K562 (cell line): ENCODE results near the gene RAPSN. TPM values are rescaled to one million over a fixed set of nuclear protein-coding genes. Genes with fewer than 3 reads are reported as not detected.
A peak's percentile ranks its signal among the peaks of the same experiment; 100 is the strongest.

Experiments
- BCOR ChIP-seq: fragments of 450-650 bp; IDR thresholded peaks from 2 replicates; pipeline ENCODE4 v1.6.1; 2016
- GTF2A2 ChIP-seq: IDR thresholded peaks from 2 replicates; pipeline ENCODE4 v1.6.1; 2016; ENCODE audit warnings: mild to moderate bottlenecking, missing genetic modification characterization, missing compliant biosample characterization
- KAT2B ChIP-seq: IDR thresholded peaks from one replicate; pipeline ENCODE4 v1.6.1; 2012; ENCODE audit warnings: low read depth, mild to moderate bottlenecking, control low read depth, inconsistent platforms, low read length, moderate library complexity
- MEIS2 ChIP-seq: fragments of 450-650 bp; IDR thresholded peaks from 2 replicates; pipeline ENCODE4 v1.6.1; 2014; ENCODE audit warnings: mild to moderate bottlenecking; ENCODE audit not compliant: partially characterized antibody
- POU5F1 ChIP-seq: fragments of 150-350 bp; IDR thresholded peaks from 2 replicates; pipeline ENCODE4 v1.6.1; 2014; ENCODE audit warnings: borderline replicate concordance, low read length, low read depth, mild to moderate bottlenecking; ENCODE audit not compliant: partially characterized antibody
- ZNF766 ChIP-seq: fragments of 200-800 bp; sonication (Bioruptor generic); conservative IDR thresholded peaks from 2 replicates; pipeline ENCODE4 v1.6.1; 2016; ENCODE audit warnings: missing genetic modification characterization, missing compliant biosample characterization
- polyA plus RNA-seq, 8 experiments: library from polyadenylated mRNA; depleted of rRNA in 4 of 8; stranded (reverse) in 5 of 8; unstranded in 3 of 8; fragments of >200 nt; fragmentation: Nextera tagmentation in 2 of 8; fragmentation: Illumina TruSeq in 1 of 8; extraction: Ambion mirVana in 2 of 8; extraction: Trizol in 1 of 8; gene quantifications; 2 replicates each; pipeline versions ENCODE4 v1.2.1 to v1.2.3, GENCODE V29; 2011 to 2014; ENCODE audit warnings: inconsistent platforms in 1 of 8, missing spikeins in 1 of 8
- total RNA-seq, 7 experiments: library from RNA; depleted of rRNA in 6 of 7; stranded (reverse); fragments of >200 nt in 6 of 7; fragmentation: Illumina TruSeq in 2 of 7; extraction: Trizol in 2 of 7; gene quantifications; 2 replicates each; pipeline versions ENCODE4 v1.2.1 to v1.2.3, GENCODE V29; 2011 to 2021; ENCODE audit warnings: low replicate concordance in 1 of 7
- TF ChIP-seq, protein P1 (sequence below): fragments of 250-450 bp; sonication (Bioruptor Pico); IDR thresholded peaks from 2 replicates; pipeline ENCODE4 v1.9.0; 2021; ENCODE audit warnings: mild to moderate bottlenecking, inconsistent platforms
- TF ChIP-seq, protein P2 (sequence below): fragments of 450-650 bp; formaldehyde crosslinking; IDR thresholded peaks from 2 replicates; pipeline ENCODE4 v1.4.0; 2020; ENCODE audit warnings: mild to moderate bottlenecking
- TF ChIP-seq, protein P3 (sequence below): fragments of 450-650 bp; IDR thresholded peaks from 2 replicates; pipeline ENCODE4 v1.6.1; 2016; ENCODE audit warnings: low read depth, mild to moderate bottlenecking, moderate library complexity
- TF ChIP-seq, protein P4 (sequence below): sonication (generic); formaldehyde crosslinking; IDR thresholded peaks from 2 replicates; pipeline ENCODE4 v1.8.1; 2023; ENCODE audit warnings: mild to moderate bottlenecking, missing genetic modification reagents

RAPSN gene
- total and polyA plus RNA-seq, 9 of the 15 experiments (the other 6 are each of a cell fraction or from before 2014, with no cell fraction given), result 0.06 to 0.11 TPM; not detected in 7

DNA sequence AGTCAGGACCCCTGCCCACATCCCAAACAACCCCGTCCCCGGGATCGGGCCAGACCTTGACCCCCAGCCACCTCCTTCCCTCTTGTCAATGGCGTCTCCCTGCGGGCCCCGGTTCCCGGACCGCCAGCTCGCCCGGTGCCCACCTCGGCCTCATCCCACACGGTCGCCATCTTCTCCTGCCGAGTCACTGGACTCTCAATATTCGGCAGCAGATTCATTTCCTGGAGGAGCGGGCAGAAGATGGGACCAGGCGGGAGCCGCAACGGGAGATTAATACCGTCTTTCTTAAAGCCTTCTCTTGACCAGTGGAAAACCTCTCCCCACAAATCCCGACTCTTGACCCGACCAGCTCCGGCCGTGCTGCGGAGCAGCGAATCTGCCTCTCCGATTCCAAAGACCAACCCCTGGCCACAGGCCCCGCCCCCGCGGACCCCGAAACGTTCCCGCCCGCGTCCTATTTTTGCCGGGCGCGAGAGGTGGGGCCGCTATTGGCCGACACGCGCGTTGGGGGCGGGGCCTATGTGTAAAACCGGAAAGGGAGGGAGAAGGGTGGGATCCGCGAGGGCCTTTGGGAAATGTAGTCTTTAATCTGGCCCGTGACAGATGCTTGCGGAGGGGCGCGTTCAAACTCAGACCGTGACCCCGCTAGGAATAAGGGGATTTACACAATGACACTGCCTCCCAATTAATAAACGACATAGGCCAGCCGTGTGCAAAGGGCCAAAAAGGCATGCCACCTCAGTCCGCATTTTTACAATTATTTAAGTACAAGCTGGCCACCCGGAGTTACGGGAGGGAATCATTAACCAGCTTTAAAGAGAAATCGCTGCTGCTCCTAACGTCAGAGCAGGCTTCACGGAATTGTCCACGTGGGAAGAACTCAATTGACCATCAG is 22.6 kb downstream of the RAPSN start, which contains the start of gene PSMC3 (continued):
- TF ChIP-seq, protein P1, sequence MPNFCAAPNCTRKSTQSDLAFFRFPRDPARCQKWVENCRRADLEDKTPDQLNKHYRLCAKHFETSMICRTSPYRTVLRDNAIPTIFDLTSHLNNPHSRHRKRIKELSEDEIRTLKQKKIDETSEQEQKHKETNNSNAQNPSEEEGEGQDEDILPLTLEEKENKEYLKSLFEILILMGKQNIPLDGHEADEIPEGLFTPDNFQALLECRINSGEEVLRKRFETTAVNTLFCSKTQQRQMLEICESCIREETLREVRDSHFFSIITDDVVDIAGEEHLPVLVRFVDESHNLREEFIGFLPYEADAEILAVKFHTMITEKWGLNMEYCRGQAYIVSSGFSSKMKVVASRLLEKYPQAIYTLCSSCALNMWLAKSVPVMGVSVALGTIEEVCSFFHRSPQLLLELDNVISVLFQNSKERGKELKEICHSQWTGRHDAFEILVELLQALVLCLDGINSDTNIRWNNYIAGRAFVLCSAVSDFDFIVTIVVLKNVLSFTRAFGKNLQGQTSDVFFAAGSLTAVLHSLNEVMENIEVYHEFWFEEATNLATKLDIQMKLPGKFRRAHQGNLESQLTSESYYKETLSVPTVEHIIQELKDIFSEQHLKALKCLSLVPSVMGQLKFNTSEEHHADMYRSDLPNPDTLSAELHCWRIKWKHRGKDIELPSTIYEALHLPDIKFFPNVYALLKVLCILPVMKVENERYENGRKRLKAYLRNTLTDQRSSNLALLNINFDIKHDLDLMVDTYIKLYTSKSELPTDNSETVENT, result peak; percentile 62; the same call in 1 of the 2 replicates
- TF ChIP-seq POU5F1, result no peak
- TF ChIP-seq KAT2B, result no peak
- TF ChIP-seq, protein P2, sequence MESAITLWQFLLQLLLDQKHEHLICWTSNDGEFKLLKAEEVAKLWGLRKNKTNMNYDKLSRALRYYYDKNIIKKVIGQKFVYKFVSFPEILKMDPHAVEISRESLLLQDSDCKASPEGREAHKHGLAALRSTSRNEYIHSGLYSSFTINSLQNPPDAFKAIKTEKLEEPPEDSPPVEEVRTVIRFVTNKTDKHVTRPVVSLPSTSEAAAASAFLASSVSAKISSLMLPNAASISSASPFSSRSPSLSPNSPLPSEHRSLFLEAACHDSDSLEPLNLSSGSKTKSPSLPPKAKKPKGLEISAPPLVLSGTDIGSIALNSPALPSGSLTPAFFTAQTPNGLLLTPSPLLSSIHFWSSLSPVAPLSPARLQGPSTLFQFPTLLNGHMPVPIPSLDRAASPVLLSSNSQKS (CRISPR knock-in tag), result no peak
- TF ChIP-seq MEIS2, result no peak
- TF ChIP-seq ZNF766 (CRISPR knock-in tag), result no peak
- TF ChIP-seq, protein P3, sequence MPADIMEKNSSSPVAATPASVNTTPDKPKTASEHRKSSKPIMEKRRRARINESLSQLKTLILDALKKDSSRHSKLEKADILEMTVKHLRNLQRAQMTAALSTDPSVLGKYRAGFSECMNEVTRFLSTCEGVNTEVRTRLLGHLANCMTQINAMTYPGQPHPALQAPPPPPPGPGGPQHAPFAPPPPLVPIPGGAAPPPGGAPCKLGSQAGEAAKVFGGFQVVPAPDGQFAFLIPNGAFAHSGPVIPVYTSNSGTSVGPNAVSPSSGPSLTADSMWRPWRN, result no peak
- no peak; the same call in 1 of the 2 replicates for TF ChIP-seq BCOR
- TF ChIP-seq GTF2A2 (tag), result peak; percentile 78
- TF ChIP-seq, protein P4, sequence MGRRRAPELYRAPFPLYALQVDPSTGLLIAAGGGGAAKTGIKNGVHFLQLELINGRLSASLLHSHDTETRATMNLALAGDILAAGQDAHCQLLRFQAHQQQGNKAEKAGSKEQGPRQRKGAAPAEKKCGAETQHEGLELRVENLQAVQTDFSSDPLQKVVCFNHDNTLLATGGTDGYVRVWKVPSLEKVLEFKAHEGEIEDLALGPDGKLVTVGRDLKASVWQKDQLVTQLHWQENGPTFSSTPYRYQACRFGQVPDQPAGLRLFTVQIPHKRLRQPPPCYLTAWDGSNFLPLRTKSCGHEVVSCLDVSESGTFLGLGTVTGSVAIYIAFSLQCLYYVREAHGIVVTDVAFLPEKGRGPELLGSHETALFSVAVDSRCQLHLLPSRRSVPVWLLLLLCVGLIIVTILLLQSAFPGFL (CRISPR knock-in tag), result no peak
